Subcutaneous abdominal adipose tissue (tissue), 5 donors: Measurements from ENCODE around the gene PVR.
"Not testable (repeated sequence)": the region's sequence is repeated elsewhere in the genome, so short reads cannot be mapped to it uniquely, and the experiment has no call there.

Experiments
- H3K27ac ChIP-seq: one replicate; pipeline ENCODE4 v1.7.0; 2013; ENCODE audit warnings: low read depth, mild to moderate bottlenecking, inconsistent platforms, low read length, moderate library complexity
- H3K27me3 ChIP-seq, 5 donors: one replicate each; pipeline ENCODE4 v1.7.0; 2013; ENCODE audit warnings: low read length in 5 of 5, inconsistent platforms in 1 of 5; ENCODE audit not compliant: control insufficient read depth in 5 of 5, insufficient read depth in 4 of 5
- H3K36me3 ChIP-seq, 5 donors: one replicate each; pipeline ENCODE4 v1.7.0; 2013; ENCODE audit warnings: low read length in 5 of 5; ENCODE audit not compliant: control insufficient read depth in 5 of 5, insufficient read depth in 5 of 5
- H3K4me1 ChIP-seq, 5 donors: one replicate each; pipeline ENCODE4 v1.7.0; 2013; ENCODE audit warnings: low read length in 5 of 5, mild to moderate bottlenecking in 3 of 5, moderate library complexity in 1 of 5; ENCODE audit not compliant: control insufficient read depth in 5 of 5, insufficient read depth in 5 of 5
- H3K4me3 ChIP-seq, 5 donors: one replicate each; pipeline ENCODE4 v1.7.0; 2013; ENCODE audit warnings: low read length in 5 of 5, low read depth in 1 of 5
- H3K9ac ChIP-seq, 5 donors: one replicate each; pipeline ENCODE4 v1.7.0; 2013; ENCODE audit warnings: low read length in 5 of 5, mild to moderate bottlenecking in 4 of 5, moderate library complexity in 3 of 5
- H3K9me3 ChIP-seq, 5 donors: one replicate each; pipeline ENCODE4 v1.7.0; 2013; ENCODE audit warnings: low read length in 5 of 5; ENCODE audit not compliant: control insufficient read depth in 5 of 5
- donor health status: healthy.
- donor health status: healthy.
- donor health status: healthy.
- donor health status: healthy.
- donor health status: healthy.

Gene PVR

GRCh38 chr19:44617110-44617880, 26.4 kb upstream of the PVR start:
- no peaks in the 10 kb centered on the region for H3K36me3 ChIP-seq
- H3K27me3 ChIP-seq = peaks cover 0 to 5% (median 0%) of the 10 kb centered on the region in 5 donors
- H3K27ac ChIP-seq = no peak overlapping the region
- no peak overlapping the region for H3K4me3 ChIP-seq
- H3K9me3 ChIP-seq = no peaks in the 10 kb centered on the region
- no peak overlapping the region for H3K9ac ChIP-seq
- H3K4me1 ChIP-seq = no peaks in the 10 kb centered on the region

- no peak overlapping the region for H3K9ac ChIP-seq
- no peak overlapping the region for H3K4me3 ChIP-seq
- no peak overlapping the region for H3K27ac ChIP-seq
- H3K27me3 ChIP-seq = no peaks in the 10 kb centered on the region
- no peaks in the 10 kb centered on the region for H3K9me3 ChIP-seq
- H3K36me3 ChIP-seq = no peaks in the 10 kb centered on the region
- peaks cover 0 to 13% (median 7%) of the 10 kb centered on the region in 5 donors for H3K4me1 ChIP-seq
Observed at GRCh38 chr19:44618640-44619357, 24.9 kb upstream of the PVR start.

DNA sequence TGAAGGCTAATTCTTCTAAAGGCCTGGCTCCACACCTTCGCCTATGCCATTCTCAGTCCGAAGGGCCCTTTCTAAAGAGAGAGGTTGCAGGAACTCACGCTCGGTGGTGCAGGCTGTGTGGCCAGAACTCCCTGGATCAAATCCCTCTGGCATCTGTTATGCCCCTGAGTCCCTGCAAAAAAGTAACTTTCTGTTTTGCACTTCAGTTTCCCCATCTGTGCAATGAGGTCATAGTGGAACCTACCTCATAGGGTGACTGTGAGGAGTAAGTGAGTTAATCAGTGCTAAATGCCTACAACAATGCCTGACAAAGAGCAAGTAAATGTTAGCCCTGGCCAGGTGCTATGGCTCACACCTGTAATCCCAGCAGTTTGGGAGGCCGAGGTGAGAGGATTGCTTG, 23.0 kb upstream of the PVR start:
- Histone ChIP-seq H3K36me3 (no peaks in the 10 kb centered on the region), H3K9ac (no peak overlapping the region), H3K4me3 (no peak overlapping the region), H3K9me3 (no peaks in the 10 kb centered on the region), H3K27me3 (no peaks in the 10 kb centered on the region), H3K4me1 (peaks cover 0 to 13% (median 7%) of the 10 kb centered on the region in 5 donors), H3K27ac (no peak overlapping the region)

DNA sequence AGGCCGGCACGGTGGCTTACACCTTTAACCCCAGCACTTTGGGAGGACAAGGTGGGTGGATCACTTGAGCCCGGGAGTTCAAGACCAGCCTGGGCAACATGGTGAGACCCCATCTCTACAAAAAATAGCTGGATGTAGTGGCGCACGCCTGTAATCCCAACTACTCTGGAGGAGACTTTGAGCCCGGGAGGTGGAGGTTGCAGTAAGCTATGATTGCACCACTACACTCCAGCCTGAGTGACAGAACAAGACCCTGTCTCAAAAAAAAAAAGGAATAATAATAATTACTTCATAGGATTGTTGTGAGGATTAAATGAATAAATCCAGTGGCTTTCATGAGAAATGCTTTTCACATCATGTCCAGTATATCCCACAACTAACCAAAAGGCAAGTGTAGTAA, 22.3 kb upstream of the PVR start:
- no peak overlapping the region for H3K9ac ChIP-seq
- H3K4me1 ChIP-seq = peaks cover 0 to 13% (median 7%) of the 10 kb centered on the region in 5 donors
- no peaks in the 10 kb centered on the region for H3K9me3 ChIP-seq
- H3K36me3 ChIP-seq = no peaks in the 10 kb centered on the region
- no peaks in the 10 kb centered on the region for H3K27me3 ChIP-seq
- no peak overlapping the region for H3K27ac ChIP-seq
- H3K4me3 ChIP-seq = no peak overlapping the region

- H3K27me3 ChIP-seq = no peaks in the 10 kb centered on the region
- no peak overlapping the region for H3K4me3 ChIP-seq
- no peaks in the 10 kb centered on the region for H3K9me3 ChIP-seq
- no peak overlapping the region for H3K27ac ChIP-seq
- no peak overlapping the region for H3K9ac ChIP-seq
- peaks cover 0 to 13% (median 7%) of the 10 kb centered on the region in 5 donors for H3K4me1 ChIP-seq
- no peaks in the 10 kb centered on the region for H3K36me3 ChIP-seq
Observed at GRCh38 chr19:44623080-44623479, 20.6 kb upstream of the PVR start.

DNA sequence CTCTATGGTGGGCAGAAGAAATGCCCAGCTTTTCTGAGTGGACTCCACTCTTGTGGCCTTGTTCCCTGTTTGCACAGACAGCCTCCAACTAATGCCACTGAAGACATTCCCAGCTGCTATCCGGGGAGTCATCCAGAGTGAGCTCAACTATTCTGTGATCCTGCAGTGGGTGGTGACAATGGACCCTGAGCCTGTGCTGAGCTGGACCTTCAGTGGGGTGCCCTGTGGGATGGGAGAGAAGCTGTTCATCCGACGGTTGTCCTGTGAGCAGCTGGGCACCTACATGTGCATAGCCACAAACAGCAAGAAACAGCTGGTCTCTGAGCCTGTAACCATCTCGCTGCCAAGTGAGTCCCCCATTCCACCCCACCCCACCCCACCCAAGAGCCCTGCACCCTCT, 20.1 kb upstream of the PVR start:
- Histone ChIP-seq H3K27ac (no peak overlapping the region), H3K4me3 (no peak overlapping the region), H3K9me3 (no peaks in the 10 kb centered on the region), H3K9ac (no peak overlapping the region), H3K4me1 (peaks cover 0 to 13% (median 7%) of the 10 kb centered on the region in 5 donors), H3K36me3 (no peaks in the 10 kb centered on the region), H3K27me3 (no peaks in the 10 kb centered on the region)

DNA sequence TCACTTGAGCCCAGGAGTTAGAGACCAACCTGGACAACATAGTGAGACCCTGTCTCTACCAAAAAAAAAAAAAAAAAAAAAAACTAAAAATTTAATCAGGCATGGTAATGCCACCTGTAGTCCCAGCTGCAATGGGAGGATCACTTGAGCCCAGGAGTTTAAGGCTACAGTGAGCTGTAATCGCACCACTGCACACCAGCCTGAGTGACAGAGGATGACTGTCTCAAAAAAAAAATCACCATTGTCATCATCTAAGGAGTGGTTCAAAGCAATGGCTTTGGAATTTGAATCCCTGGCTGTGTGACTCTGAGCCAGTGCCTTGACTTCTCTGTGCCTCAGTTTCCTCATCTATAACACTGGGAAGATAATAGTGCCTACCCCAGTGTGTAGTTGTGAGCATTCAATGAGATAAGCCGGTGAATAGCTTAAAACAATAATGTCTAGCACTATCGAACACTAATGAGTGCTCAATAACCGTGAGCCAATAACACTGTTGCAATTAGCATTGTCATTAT, 18.8 kb upstream of the PVR start:
- no peaks in the 10 kb centered on the region for H3K9me3 ChIP-seq
- no peaks in the 10 kb centered on the region for H3K36me3 ChIP-seq
- peaks cover 0 to 3% (median 0%) of the 10 kb centered on the region in 5 donors for H3K27me3 ChIP-seq
- no peak overlapping the region for H3K27ac ChIP-seq
- H3K4me3 ChIP-seq = no peak overlapping the region
- H3K9ac ChIP-seq = no peak overlapping the region
- peaks cover 0 to 13% (median 7%) of the 10 kb centered on the region in 5 donors for H3K4me1 ChIP-seq

- H3K27ac ChIP-seq, H3K36me3 ChIP-seq: not testable (repeated sequence)
Observed at GRCh38 chr19:44625637-44626036, 18.1 kb upstream of the PVR start.

GRCh38 chr19:44626048-44626624, 17.6 kb upstream of the PVR start:
- Histone ChIP-seq H3K4me1 (peaks cover 0 to 13% (median 7%) of the 10 kb centered on the region in 5 donors), H3K27ac (no peak overlapping the region), H3K27me3 (peaks cover 0 to 3% (median 0%) of the 10 kb centered on the region in 5 donors)

More at GRCh38 chr19:44625637-44626036, 18.1 kb upstream of the PVR start:
- H3K27me3 ChIP-seq, H3K9me3 ChIP-seq, H3K4me3 ChIP-seq, H3K9ac ChIP-seq: not testable (repeated sequence)
- H3K4me1 ChIP-seq = peaks cover 0 to 13% (median 7%) of the 10 kb centered on the region in 5 donors

GRCh38 chr19:44627631-44628030, 16.1 kb upstream of the PVR start:
- Histone ChIP-seq H3K27ac (no peak overlapping the region), H3K9ac (no peak overlapping the region), H3K4me1 (peaks cover 0 to 11% (median 6%) of the 10 kb centered on the region in 5 donors), H3K9me3 (no peaks in the 10 kb centered on the region), H3K27me3 (peaks cover 0 to 3% (median 0%) of the 10 kb centered on the region in 5 donors), H3K4me3 (no peak overlapping the region), H3K36me3 (no peaks in the 10 kb centered on the region)

More at GRCh38 chr19:44626048-44626624, 17.6 kb upstream of the PVR start:
- no peaks in the 10 kb centered on the region for H3K9me3 ChIP-seq
- H3K36me3 ChIP-seq = no peaks in the 10 kb centered on the region
- H3K4me3 ChIP-seq = no peak overlapping the region
- H3K9ac ChIP-seq = no peak overlapping the region
